Neural crest cell (in vitro differentiated cells): ENCODE measurements around the gene PRSS12. TPM values are rescaled to one million over a fixed set of nuclear protein-coding genes. Genes with fewer than 3 reads are reported as not detected.

ENCODE experiments used
- DNase-seq: peaks from one replicate; pipeline ENCODE4 v3.0.0; 2021; ENCODE audit warnings: low read depth, mixed read lengths, low spot score
- H3K27ac Mint-ChIP-seq: one replicate; pipeline ENCODE4 v1.8.0; 2021; ENCODE audit warnings: mild to moderate bottlenecking, mixed read lengths; ENCODE audit not compliant: unreplicated experiment
- H3K27me3 Mint-ChIP-seq: 2 replicates; pipeline ENCODE4 v1.8.0; 2021; ENCODE audit warnings: low read depth, mild to moderate bottlenecking, mixed read lengths
- H3K36me3 Mint-ChIP-seq: 2 replicates; pipeline ENCODE4 v1.8.0; 2021; ENCODE audit warnings: low read depth, mild to moderate bottlenecking, mixed read lengths
- H3K4me1 Mint-ChIP-seq: 2 replicates; pipeline ENCODE4 v1.8.0; 2021; ENCODE audit warnings: mixed read lengths
- H3K4me3 Mint-ChIP-seq: one replicate; pipeline ENCODE4 v1.8.0; 2021; ENCODE audit warnings: mild to moderate bottlenecking, mixed read lengths
- H3K9me3 Mint-ChIP-seq: 2 replicates; pipeline ENCODE4 v1.8.0; 2021; ENCODE audit warnings: mixed read lengths
- total RNA-seq: library from RNA; stranded (reverse); gene quantifications from 2 replicates; pipeline ENCODE4 v1.2.1, GENCODE V29; 2021
- TF ChIP-seq, protein P1 (sequence below): fragments of 200-600 bp; sonication (generic); conservative IDR thresholded peaks from 2 replicates; pipeline ENCODE4 v1.5.0; 2021; ENCODE audit warnings: antibody characterized with exemption, mild to moderate bottlenecking

The PRSS12 gene
- total RNA-seq, 1 donor from 2014 or later = 1.7 TPM

DNA sequence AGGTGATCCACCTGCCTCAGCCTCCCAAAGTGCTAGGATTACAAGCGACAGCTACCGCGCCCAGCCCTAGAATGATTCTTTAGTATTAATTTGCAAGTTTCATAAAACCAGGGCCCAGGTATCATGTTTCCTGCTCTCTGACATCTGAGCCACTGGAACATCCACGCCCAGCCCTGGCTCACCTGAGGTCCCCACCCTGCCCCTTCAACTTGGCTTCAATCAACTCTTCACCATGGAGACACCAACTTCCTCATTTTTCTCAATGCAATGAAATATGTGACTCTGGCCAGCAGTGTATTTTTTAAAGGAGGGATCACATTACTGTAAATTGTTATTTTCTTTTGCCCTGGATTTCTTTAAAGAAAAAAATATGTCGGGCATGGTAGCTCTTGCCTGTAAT is 3.9 kb downstream of the PRSS12 start:
- peaks cover 51% of the 10 kb centered on the region for H3K27me3 Mint-ChIP-seq
- H3K27ac Mint-ChIP-seq = no peak overlapping the region
- H3K9me3 Mint-ChIP-seq = no peaks in the 10 kb centered on the region
- H3K4me1 Mint-ChIP-seq = peaks cover 14% of the 10 kb centered on the region
- no peak for DNase-seq
- H3K4me3 Mint-ChIP-seq = no peak overlapping the region
- TF ChIP-seq, protein P1, sequence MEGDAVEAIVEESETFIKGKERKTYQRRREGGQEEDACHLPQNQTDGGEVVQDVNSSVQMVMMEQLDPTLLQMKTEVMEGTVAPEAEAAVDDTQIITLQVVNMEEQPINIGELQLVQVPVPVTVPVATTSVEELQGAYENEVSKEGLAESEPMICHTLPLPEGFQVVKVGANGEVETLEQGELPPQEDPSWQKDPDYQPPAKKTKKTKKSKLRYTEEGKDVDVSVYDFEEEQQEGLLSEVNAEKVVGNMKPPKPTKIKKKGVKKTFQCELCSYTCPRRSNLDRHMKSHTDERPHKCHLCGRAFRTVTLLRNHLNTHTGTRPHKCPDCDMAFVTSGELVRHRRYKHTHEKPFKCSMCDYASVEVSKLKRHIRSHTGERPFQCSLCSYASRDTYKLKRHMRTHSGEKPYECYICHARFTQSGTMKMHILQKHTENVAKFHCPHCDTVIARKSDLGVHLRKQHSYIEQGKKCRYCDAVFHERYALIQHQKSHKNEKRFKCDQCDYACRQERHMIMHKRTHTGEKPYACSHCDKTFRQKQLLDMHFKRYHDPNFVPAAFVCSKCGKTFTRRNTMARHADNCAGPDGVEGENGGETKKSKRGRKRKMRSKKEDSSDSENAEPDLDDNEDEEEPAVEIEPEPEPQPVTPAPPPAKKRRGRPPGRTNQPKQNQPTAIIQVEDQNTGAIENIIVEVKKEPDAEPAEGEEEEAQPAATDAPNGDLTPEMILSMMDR = no peak
- no peaks in the 10 kb centered on the region for H3K36me3 Mint-ChIP-seq

DNA sequence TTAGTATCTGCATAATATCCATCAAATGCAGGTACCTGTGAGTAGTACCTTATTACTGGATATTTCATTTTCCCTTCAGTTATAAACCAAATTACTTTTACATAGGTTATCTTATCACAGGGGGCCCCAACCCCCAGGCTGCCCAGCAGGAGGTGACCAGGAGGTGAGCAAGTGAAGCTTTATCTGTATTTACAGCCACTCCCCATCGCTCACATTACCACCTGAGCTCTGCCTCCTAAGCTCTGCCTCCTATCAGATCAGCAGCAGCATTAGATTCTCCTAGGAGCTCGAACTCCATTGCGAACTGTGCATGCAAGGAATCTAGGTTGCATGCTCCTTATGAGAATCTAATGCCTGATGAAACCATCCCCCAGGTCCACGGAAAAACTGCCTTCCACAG is 6.3 kb downstream of the PRSS12 start:
- H3K4me3 Mint-ChIP-seq = no peak overlapping the region
- H3K9me3 Mint-ChIP-seq = no peaks in the 10 kb centered on the region
- TF ChIP-seq, protein P1 = no peak
- H3K36me3 Mint-ChIP-seq = no peaks in the 10 kb centered on the region
- peaks cover under 1% of the 10 kb centered on the region for H3K4me1 Mint-ChIP-seq
- DNase-seq = no peak
- peaks cover 32% of the 10 kb centered on the region for H3K27me3 Mint-ChIP-seq
- H3K27ac Mint-ChIP-seq = no peak overlapping the region

DNA sequence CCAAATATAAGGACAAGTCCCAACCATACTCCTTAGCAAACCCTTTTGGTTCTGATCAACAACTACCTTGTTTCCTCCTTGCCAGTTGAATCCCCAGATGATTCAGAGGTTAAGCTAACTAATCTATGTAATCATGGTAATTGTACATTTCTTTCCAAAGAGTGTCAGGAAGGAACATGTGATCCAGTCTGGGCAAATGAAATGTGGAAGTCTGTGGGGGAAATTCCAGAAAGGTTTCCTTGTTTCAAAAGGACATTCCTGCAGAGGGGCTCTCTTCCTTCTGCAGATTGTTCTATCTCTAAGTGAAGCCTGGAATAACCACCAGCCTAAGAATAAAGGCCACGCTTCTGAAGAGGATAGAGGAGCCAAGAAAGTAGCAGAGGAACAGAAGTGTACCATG is 7.0 kb downstream of the PRSS12 start:
- H3K4me1 Mint-ChIP-seq = no peaks in the 10 kb centered on the region
- DNase-seq = no peak
- H3K9me3 Mint-ChIP-seq = no peaks in the 10 kb centered on the region
- H3K4me3 Mint-ChIP-seq = no peak overlapping the region
- no peak overlapping the region for H3K27ac Mint-ChIP-seq
- peaks cover 25% of the 10 kb centered on the region for H3K27me3 Mint-ChIP-seq
- H3K36me3 Mint-ChIP-seq = no peaks in the 10 kb centered on the region
- TF ChIP-seq, protein P1 = no peak

DNA sequence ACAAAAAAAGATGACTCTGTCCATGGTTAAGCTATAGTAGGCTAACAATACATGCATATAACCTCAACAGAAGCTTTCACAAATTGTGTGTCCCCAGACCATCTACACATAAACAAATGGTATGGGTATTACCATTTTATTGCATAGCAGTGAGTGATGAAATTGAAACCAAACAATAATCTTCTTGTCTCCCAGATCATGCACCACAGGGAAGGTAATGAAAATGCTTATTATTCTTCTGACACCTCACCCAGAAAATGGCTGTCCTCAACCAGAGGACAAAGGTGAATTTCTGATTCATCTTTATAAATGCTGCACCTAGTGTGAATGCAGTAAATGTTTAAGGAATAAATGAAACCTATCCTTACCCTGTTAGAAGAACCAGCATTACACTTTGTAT is 8.0 kb downstream of the PRSS12 start:
- no peaks in the 10 kb centered on the region for H3K36me3 Mint-ChIP-seq
- TF ChIP-seq, protein P1 = no peak
- H3K27ac Mint-ChIP-seq = no peak overlapping the region
- no peaks in the 10 kb centered on the region for H3K4me1 Mint-ChIP-seq
- H3K9me3 Mint-ChIP-seq = no peaks in the 10 kb centered on the region
- H3K27me3 Mint-ChIP-seq = peaks cover 16% of the 10 kb centered on the region
- DNase-seq = no peak
- H3K4me3 Mint-ChIP-seq = no peak overlapping the region

DNA sequence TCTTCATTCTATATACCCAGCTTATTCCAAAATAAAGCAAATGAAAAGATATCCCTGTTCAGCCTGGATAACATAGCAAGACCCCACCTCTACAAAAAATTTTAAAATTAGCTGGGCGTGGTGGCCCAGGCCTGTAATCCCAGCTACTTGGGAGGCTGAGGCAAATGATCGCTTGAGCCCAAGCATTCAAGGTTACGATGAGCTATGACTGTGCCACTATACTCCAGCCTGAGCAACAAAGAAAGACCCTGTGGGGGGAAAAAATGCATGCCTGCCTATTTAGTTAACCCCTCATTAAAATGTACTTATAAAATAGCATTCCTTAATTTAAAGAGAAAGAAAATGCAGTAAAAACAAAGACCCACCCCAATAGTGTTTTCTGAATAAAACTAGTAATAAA is 9.3 kb downstream of the PRSS12 start:
- DNase-seq = no peak
- Mint-ChIP-seq H3K4me3 (no peak overlapping the region), H3K4me1 (no peaks in the 10 kb centered on the region), H3K36me3 (no peaks in the 10 kb centered on the region), H3K27me3 (peaks cover 8% of the 10 kb centered on the region), H3K27ac (no peak overlapping the region), H3K9me3 (no peaks in the 10 kb centered on the region)
- TF ChIP-seq, protein P1 = no peak

DNA sequence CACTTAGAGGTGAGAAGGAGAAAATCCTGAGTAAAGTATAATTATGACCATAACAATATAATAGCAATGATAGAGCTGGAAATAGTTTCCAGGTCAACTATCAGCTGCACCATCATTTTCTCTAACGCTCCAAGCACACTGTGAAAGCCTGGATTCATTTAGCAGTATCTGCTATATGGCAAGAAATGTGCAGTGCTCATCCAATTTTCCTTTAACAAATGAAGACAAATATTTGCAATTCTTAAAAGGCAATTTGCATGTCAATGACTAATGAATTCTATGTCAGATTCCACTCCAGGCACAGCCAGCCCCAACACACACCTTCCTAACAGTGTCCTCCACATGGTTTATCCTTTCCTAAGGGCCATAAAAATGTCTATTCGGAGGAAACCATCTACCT is 12.7 kb downstream of the PRSS12 start:
- no peak for DNase-seq
- H3K4me1 Mint-ChIP-seq = peaks cover 17% of the 10 kb centered on the region
- H3K36me3 Mint-ChIP-seq = no peaks in the 10 kb centered on the region
- no peaks in the 10 kb centered on the region for H3K9me3 Mint-ChIP-seq
- H3K4me3 Mint-ChIP-seq = no peak overlapping the region
- TF ChIP-seq, protein P1 = no peak
- no peaks in the 10 kb centered on the region for H3K27me3 Mint-ChIP-seq
- H3K27ac Mint-ChIP-seq = no peak overlapping the region
